Measurements from ENCODE around the gene SETD7.

SETD7 gene

GRCh38 chr4:139492429-139492828 lies 63.6 kb downstream of the SETD7 start:
- DNase-seq (ENCODE audit: extremely low spot score), result no peak
- ChIA-PET POLR2A (no interaction called here), CTCF (no interaction called here)
- TF ChIP-seq FOXA1 (IDR thresholded peaks at IDR 0.05) (no peak), CTBP1 (IDR thresholded peaks at IDR 0.05; ENCODE audit: borderline replicate concordance) (no peak), HDGF (IDR thresholded peaks at IDR 0.05; ENCODE audit: borderline replicate concordance) (no peak), FOXK2 (IDR thresholded peaks at IDR 0.05) (no peak), SP1 (IDR thresholded peaks at IDR 0.05) (no peak), L3MBTL2 (conservative IDR thresholded peaks at IDR 0.05) (no peak), ARNT (IDR thresholded peaks at IDR 0.05) (no peak), FOXM1 (IDR thresholded peaks at IDR 0.05; ENCODE audit: borderline replicate concordance) (no peak), ZNF384 (IDR thresholded peaks at IDR 0.05) (no peak), LEF1 (IDR thresholded peaks at IDR 0.05; ENCODE audit: borderline replicate concordance) (no peak), TARDBP (IDR thresholded peaks at IDR 0.05) (no peak), NFRKB (IDR thresholded peaks at IDR 0.05) (no peak)

- ChIA-PET CTCF (no interaction called here), POLR2A (no interaction called here)
- TF ChIP-seq SUZ12 (IDR thresholded peaks at IDR 0.05), result no peak
- no peak for TF ChIP-seq SP1 (IDR thresholded peaks at IDR 0.05)
- no peak for TF ChIP-seq HDGF (IDR thresholded peaks at IDR 0.05; ENCODE audit: borderline replicate concordance)
- no peak for TF ChIP-seq ARNT (IDR thresholded peaks at IDR 0.05)
- no peak for TF ChIP-seq FOXM1 (IDR thresholded peaks at IDR 0.05; ENCODE audit: borderline replicate concordance)
- no peak for TF ChIP-seq ELF4 (IDR thresholded peaks at IDR 0.05)
- TF ChIP-seq TARDBP (IDR thresholded peaks at IDR 0.05), result no peak
- no peak for TF ChIP-seq PKNOX1 (IDR thresholded peaks at IDR 0.05)
- TF ChIP-seq FOXA1 (IDR thresholded peaks at IDR 0.05), result no peak
- no peak for TF ChIP-seq CTBP1 (IDR thresholded peaks at IDR 0.05; ENCODE audit: borderline replicate concordance)
- no peak for TF ChIP-seq NFRKB (IDR thresholded peaks at IDR 0.05)
- TF ChIP-seq L3MBTL2 (conservative IDR thresholded peaks at IDR 0.05), result no peak
- no peak for TF ChIP-seq BHLHE40 (IDR thresholded peaks at IDR 0.05; ENCODE audit: borderline replicate concordance)
- no peak for TF ChIP-seq LEF1 (IDR thresholded peaks at IDR 0.05; ENCODE audit: borderline replicate concordance)
- no peak for TF ChIP-seq FOXK2 (IDR thresholded peaks at IDR 0.05)
- no peak for TF ChIP-seq ZNF384 (IDR thresholded peaks at IDR 0.05)
- no peak for DNase-seq (ENCODE audit: extremely low spot score)
Observed at GRCh38 chr4:139489638-139490037, 66.4 kb downstream of the SETD7 start.

- no peak for TF ChIP-seq SUZ12 (IDR thresholded peaks at IDR 0.05)
- TF ChIP-seq SP1 (IDR thresholded peaks at IDR 0.05), result no peak
- TF ChIP-seq ELF4 (IDR thresholded peaks at IDR 0.05), result no peak
- no peak for TF ChIP-seq ARNT (IDR thresholded peaks at IDR 0.05)
- TF ChIP-seq TARDBP (IDR thresholded peaks at IDR 0.05), result no peak
- no peak for TF ChIP-seq L3MBTL2 (conservative IDR thresholded peaks at IDR 0.05)
- TF ChIP-seq CTBP1 (IDR thresholded peaks at IDR 0.05; ENCODE audit: borderline replicate concordance), result no peak
- TF ChIP-seq HDGF (IDR thresholded peaks at IDR 0.05; ENCODE audit: borderline replicate concordance), result no peak
- TF ChIP-seq FOXA1 (IDR thresholded peaks at IDR 0.05), result no peak
- no peak for TF ChIP-seq NFRKB (IDR thresholded peaks at IDR 0.05)
- TF ChIP-seq LEF1 (IDR thresholded peaks at IDR 0.05; ENCODE audit: borderline replicate concordance), result no peak
- no peak for TF ChIP-seq FOXM1 (IDR thresholded peaks at IDR 0.05; ENCODE audit: borderline replicate concordance)
- ChIA-PET CTCF (interaction anchor here (0.7 to 2.3 kb wide), 3 partner anchors 9 to 145 kb away, joined by 4 to 12 read pairs (median 4); no protein-coding TSS in a partner anchor), POLR2A (interaction anchor here (2.0 kb wide), 1 partner anchor 11 kb away, joined by 5 read pairs; no protein-coding TSS in a partner anchor)
- no peak for DNase-seq (ENCODE audit: extremely low spot score)
Observed at GRCh38 chr4:139488442-139488841, 67.6 kb downstream of the SETD7 start.

GRCh38 chr4:139484783-139485311 lies 71.2 kb downstream of the SETD7 start:
- TF ChIP-seq L3MBTL2 (conservative IDR thresholded peaks at IDR 0.05) (no peak), HDGF (IDR thresholded peaks at IDR 0.05; ENCODE audit: borderline replicate concordance) (no peak), FOXM1 (IDR thresholded peaks at IDR 0.05; ENCODE audit: borderline replicate concordance) (no peak), CTBP1 (IDR thresholded peaks at IDR 0.05; ENCODE audit: borderline replicate concordance) (no peak), LEF1 (IDR thresholded peaks at IDR 0.05; ENCODE audit: borderline replicate concordance) (no peak), FOXA1 (IDR thresholded peaks at IDR 0.05) (no peak), PKNOX1 (IDR thresholded peaks at IDR 0.05) (no peak), ARNT (IDR thresholded peaks at IDR 0.05) (no peak), NFRKB (IDR thresholded peaks at IDR 0.05) (no peak), SUZ12 (IDR thresholded peaks at IDR 0.05) (no peak), ELF4 (IDR thresholded peaks at IDR 0.05) (no peak), FOXK2 (IDR thresholded peaks at IDR 0.05) (no peak), TARDBP (IDR thresholded peaks at IDR 0.05) (no peak), BHLHE40 (IDR thresholded peaks at IDR 0.05; ENCODE audit: borderline replicate concordance) (no peak), SP1 (IDR thresholded peaks at IDR 0.05) (no peak), ZNF384 (IDR thresholded peaks at IDR 0.05) (no peak)
- ChIA-PET CTCF (no interaction called here), POLR2A (interaction anchor here (1.1 to 1.4 kb wide), 2 partner anchors 32 to 181 kb away, joined by 3 to 6 read pairs; partner anchors contain the start of gene MGST2)
- no peak for DNase-seq (ENCODE audit: extremely low spot score)

GRCh38 chr4:139483000-139483399 lies 73.0 kb downstream of the SETD7 start:
- DNase-seq (ENCODE audit: extremely low spot score), result no peak
- ChIA-PET CTCF (interaction anchor here (1.4 kb wide), 1 partner anchor 30 kb away, joined by 3 read pairs; no protein-coding TSS in a partner anchor), POLR2A (no interaction called here)
- TF ChIP-seq ZNF384 (IDR thresholded peaks at IDR 0.05), result no peak
- TF ChIP-seq TARDBP (IDR thresholded peaks at IDR 0.05), result no peak
- TF ChIP-seq L3MBTL2 (conservative IDR thresholded peaks at IDR 0.05), result no peak
- no peak for TF ChIP-seq ELF4 (IDR thresholded peaks at IDR 0.05)
- no peak for TF ChIP-seq PKNOX1 (IDR thresholded peaks at IDR 0.05)
- TF ChIP-seq BHLHE40 (IDR thresholded peaks at IDR 0.05; ENCODE audit: borderline replicate concordance), result no peak
- no peak for TF ChIP-seq FOXK2 (IDR thresholded peaks at IDR 0.05)
- no peak for TF ChIP-seq FOXA1 (IDR thresholded peaks at IDR 0.05)
- TF ChIP-seq SUZ12 (IDR thresholded peaks at IDR 0.05), result no peak
- no peak for TF ChIP-seq NFRKB (IDR thresholded peaks at IDR 0.05)
- no peak for TF ChIP-seq HDGF (IDR thresholded peaks at IDR 0.05; ENCODE audit: borderline replicate concordance)
- TF ChIP-seq FOXM1 (IDR thresholded peaks at IDR 0.05; ENCODE audit: borderline replicate concordance), result no peak
- no peak for TF ChIP-seq CTBP1 (IDR thresholded peaks at IDR 0.05; ENCODE audit: borderline replicate concordance)

Data from HEK293T (cell line).